Spinal cord (tissue), 10 donors: Measurements from ENCODE around the gene ADM. TPM values are rescaled to one million over a fixed set of nuclear protein-coding genes. Genes with fewer than 3 reads are reported as not detected.

Experiments used
- DNase-seq, 6 donors: peaks; one replicate each; pipeline versions ENCODE4 v3.0.0 to v3.0.0-alpha.2; 2013 to 2015; ENCODE audit warnings: low spot score in 6 of 6, low read depth in 4 of 6
- H3K27ac ChIP-seq: one replicate; pipeline ENCODE4 v1.5.1; 2013; ENCODE audit warnings: low read depth, low read length, control low read depth
- H3K27me3 ChIP-seq: one replicate; pipeline ENCODE4 v1.6.1; 2013; ENCODE audit warnings: low read length; ENCODE audit not compliant: control insufficient read depth, insufficient read depth
- H3K36me3 ChIP-seq: one replicate; pipeline ENCODE4 v1.6.1; 2013; ENCODE audit warnings: low read length; ENCODE audit not compliant: control insufficient read depth, insufficient read depth
- H3K4me1 ChIP-seq: one replicate; pipeline ENCODE4 v1.6.1; 2013; ENCODE audit warnings: low read length; ENCODE audit not compliant: control insufficient read depth, insufficient read depth
- H3K4me3 ChIP-seq: one replicate; pipeline ENCODE4 v1.5.1; 2013; ENCODE audit warnings: low read depth, low read length, control low read depth
- H3K9me3 ChIP-seq: one replicate; pipeline ENCODE4 v1.6.1; 2013; ENCODE audit warnings: low read length; ENCODE audit not compliant: control insufficient read depth, insufficient read depth
- WGBS: methylation state at CpG from one replicate; pipeline ENCODE4 v1.1.5; 2013; ENCODE audit warnings: missing lambda C conversion rate; ENCODE audit not compliant: insufficient coverage; 5-methylcytosine and 5-hydroxymethylcytosine counted together
- polyA plus RNA-seq, 2 donors: library from polyadenylated mRNA; unstranded; fragments of 120-200 nt; gene quantifications; one replicate each; pipeline ENCODE4 v1.2.1, GENCODE V29; 2013; ENCODE audit not compliant: insufficient read length in 2 of 2
- total RNA-seq, 2 donors: library from RNA; depleted of rRNA in 1 of 2; stranded (reverse); fragments of 120-200 nt in 1 of 2; fragments of >200 nt in 1 of 2; gene quantifications; one replicate each; pipeline versions ENCODE4 v1.2.3 to v1.2.4, GENCODE V29; 2013 to 2014
- donor health status: healthy.

Gene ADM
- total and polyA plus RNA-seq, 4 donors = 3.5 to 67.6 (median 31.7) TPM

GRCh38 chr11:10288881-10289764, 15.8 kb upstream of the ADM start:
- Histone ChIP-seq H3K4me3 (no peak overlapping the region), H3K9me3 (no peaks in the 10 kb centered on the region), H3K27me3 (no peaks in the 10 kb centered on the region), H3K27ac (no peak overlapping the region), H3K36me3 (peaks cover 19% of the 10 kb centered on the region), H3K4me1 (peaks cover 10% of the 10 kb centered on the region)
- no peak for DNase-seq
- WGBS = 93% methylated on average over 24 of the region's 24 CpGs

- DNase-seq = no peak
- Histone ChIP-seq H3K4me1 (peaks cover 15% of the 10 kb centered on the region), H3K36me3 (peaks cover 19% of the 10 kb centered on the region), H3K27me3 (peaks cover 3% of the 10 kb centered on the region), H3K4me3 (no peak overlapping the region), H3K9me3 (no peaks in the 10 kb centered on the region), H3K27ac (no peak overlapping the region)
- 83% methylated on average over 9 of the region's 10 CpGs for WGBS
Observed at GRCh38 chr11:10289765-10290380, 15.0 kb upstream of the ADM start.

- peaks cover 19% of the 10 kb centered on the region for H3K36me3 ChIP-seq
- no peak for DNase-seq
- no peak overlapping the region for H3K4me3 ChIP-seq
- peaks cover 15% of the 10 kb centered on the region for H3K4me1 ChIP-seq
- no peak overlapping the region for H3K27ac ChIP-seq
- 96% methylated on average over 15 of the region's 17 CpGs for WGBS
- H3K27me3 ChIP-seq = peaks cover 6% of the 10 kb centered on the region
- no peaks in the 10 kb centered on the region for H3K9me3 ChIP-seq
Observed at GRCh38 chr11:10291801-10292638, 12.9 kb upstream of the ADM start.

- Histone ChIP-seq H3K4me3 (peak within 1 kb of the TSS; percentile 72), H3K27ac (peak within 1 kb of the TSS; percentile 82), H3K4me1 (peaks cover 15% of the 10 kb centered on the region), H3K9me3 (no peaks in the 10 kb centered on the region), H3K27me3 (peaks cover 6% of the 10 kb centered on the region), H3K36me3 (peaks cover 12% of the 10 kb centered on the region)
- WGBS = under 1% methylated on average over 81 of the region's 81 CpGs
- DNase-seq = peak in 4 of 6 donors; percentile 59 to 96 (median 84)
Observed at GRCh38 chr11:10293423-10294289, 11.2 kb upstream of the ADM start, which contains the start of gene SBF2. Gene SBF2, minus strand, starts transcription at chr11:10294219. Its CDS starts 150 bp downstream, at chr11:10294069.

- peaks cover 5% of the 10 kb centered on the region for H3K36me3 ChIP-seq
- H3K4me1 ChIP-seq = peaks cover 13% of the 10 kb centered on the region
- peaks cover 8% of the 10 kb centered on the region for H3K27me3 ChIP-seq
- peak overlapping the region; percentile 72 for H3K4me3 ChIP-seq
- H3K27ac ChIP-seq = peak overlapping the region; percentile 72
- under 1% methylated on average over 40 of the region's 45 CpGs for WGBS
- H3K9me3 ChIP-seq = no peaks in the 10 kb centered on the region
- peak in 1 of 6 donors; percentile 57 for DNase-seq
Observed at GRCh38 chr11:10294290-10294953, 10.5 kb upstream of the ADM start.

- Histone ChIP-seq H3K27ac (peak overlapping the region; percentile 72), H3K36me3 (no peaks in the 10 kb centered on the region), H3K4me3 (peak overlapping the region; percentile 72), H3K4me1 (peaks cover 9% of the 10 kb centered on the region), H3K27me3 (peaks cover 11% of the 10 kb centered on the region), H3K9me3 (no peaks in the 10 kb centered on the region)
- no peak for DNase-seq
- no CpG with 5 or more reads among the region's 10 CpGs for WGBS
Observed at GRCh38 chr11:10295064-10295901, 9.6 kb upstream of the ADM start.

GRCh38 chr11:10298342-10298741, 6.5 kb upstream of the ADM start:
- no peak overlapping the region for H3K27ac ChIP-seq
- no peaks in the 10 kb centered on the region for H3K9me3 ChIP-seq
- no peak overlapping the region for H3K4me3 ChIP-seq
- DNase-seq = no peak
- no peaks in the 10 kb centered on the region for H3K36me3 ChIP-seq
- peaks cover 37% of the 10 kb centered on the region for H3K27me3 ChIP-seq
- peaks cover 18% of the 10 kb centered on the region for H3K4me1 ChIP-seq
- 86% methylated on average over 2 of the region's 5 CpGs for WGBS
